ENCODE measurements around the gene CNDP2. TPM values are rescaled to one million over a fixed set of nuclear protein-coding genes. Genes with fewer than 3 reads are reported as not detected.
A peak's percentile ranks its signal among the peaks of the same experiment; 100 is the strongest.
"Not testable (repeated sequence)": the region's sequence is repeated elsewhere in the genome, so short reads cannot be mapped to it uniquely, and the experiment has no call there.

Gene CNDP2
- total RNA-seq, 1 donor from 2014 or later, result 124 TPM

DNA sequence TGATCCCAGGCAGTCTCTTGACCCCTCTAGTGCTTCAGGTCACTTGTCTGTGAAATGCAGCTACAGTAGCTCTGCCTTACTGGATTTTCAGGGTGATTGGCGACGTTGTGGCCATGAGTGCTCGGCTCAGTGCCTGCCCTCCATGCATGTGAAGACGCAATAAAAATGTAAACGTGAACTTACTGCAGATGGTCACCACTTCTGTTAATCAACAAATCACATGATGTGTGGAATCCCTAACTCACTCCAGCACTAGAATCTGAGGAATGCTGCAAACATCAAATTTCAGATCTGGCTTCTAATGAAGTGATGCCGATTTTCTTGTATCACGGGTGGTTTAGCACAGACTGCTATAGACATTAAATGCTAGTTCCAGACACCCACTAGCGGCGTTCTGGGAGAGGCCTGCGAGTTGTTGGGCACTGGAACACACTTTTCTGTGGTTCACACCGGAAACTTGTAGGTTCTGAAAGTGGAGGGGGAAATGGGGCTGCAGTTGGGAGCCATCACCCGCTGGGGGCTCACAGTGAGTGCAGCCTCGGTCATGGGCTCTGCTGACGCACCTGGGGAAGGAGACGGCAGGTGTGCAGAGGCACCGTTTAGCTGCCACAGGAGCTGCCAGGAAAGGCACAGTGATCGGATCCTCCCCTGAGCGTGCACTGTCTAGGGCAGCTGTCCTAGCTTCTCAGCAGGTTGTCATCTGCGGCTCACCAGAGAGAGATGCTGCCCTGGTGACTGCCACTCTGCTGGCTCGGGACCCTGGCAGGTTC is 44.7 kb downstream of the CNDP2 start:
- DNase-seq, result no peak

DNA sequence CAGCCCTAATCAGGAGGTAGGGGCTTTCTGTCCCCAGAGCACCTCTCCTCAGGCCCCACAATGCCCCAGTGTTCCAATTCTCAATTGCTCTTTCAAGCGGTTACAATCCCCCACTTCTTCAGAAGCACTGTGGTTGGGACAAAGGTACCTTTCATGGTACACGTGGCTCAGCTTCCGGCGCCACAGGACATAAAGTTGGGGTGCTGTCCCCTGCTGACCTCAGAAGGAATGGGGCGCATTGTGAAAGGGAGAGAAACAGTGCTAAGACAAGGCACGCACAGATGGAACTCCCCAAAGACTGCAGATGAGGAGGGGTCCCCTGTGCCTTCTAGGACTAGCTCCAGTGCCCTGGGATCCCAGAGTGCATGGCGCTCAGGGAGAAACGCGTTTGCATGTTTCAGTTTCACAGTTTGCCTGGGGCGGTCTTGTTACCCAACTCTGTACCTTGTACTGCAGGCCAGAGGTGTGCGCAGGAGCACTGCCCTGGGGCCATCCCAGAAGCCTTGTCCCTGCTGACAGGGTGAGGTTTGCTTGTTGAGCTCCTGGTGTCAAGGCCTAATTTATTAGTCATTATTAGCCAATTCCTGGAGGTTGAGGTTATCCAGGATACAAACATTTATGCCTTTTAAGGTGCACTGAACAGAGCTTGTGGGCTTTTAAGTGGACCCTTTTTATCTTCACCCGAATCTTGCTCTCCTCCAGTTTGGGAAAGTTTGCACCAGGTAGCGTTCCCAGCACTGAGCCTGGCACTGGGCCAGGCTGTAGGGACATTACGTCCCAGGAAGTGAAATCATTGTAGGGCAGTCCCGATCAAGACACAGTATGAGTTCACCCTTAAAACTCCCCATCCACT is 45.8 kb downstream of the CNDP2 start:
- no peak for DNase-seq

DNA sequence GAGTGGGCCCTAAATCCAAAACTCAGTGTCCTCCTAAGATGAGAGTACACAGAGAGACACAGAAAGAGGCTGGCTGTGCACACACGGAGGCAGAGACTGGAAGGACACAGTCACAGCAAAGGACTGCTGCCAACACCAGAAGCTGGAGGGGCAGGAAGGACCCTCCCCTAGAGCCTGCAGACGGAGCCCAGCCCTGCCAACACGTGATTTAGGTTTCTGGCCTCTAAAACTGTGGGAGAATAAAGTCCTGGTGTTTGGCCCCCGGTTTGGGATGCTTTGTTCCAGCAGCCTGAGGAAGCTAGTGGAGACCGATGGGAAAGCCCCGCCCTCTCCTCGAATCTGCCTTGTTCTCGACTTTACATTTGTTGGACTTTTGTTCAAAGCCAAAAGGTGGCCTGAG is 48.7 kb downstream of the CNDP2 start:
- no peak for DNase-seq

DNA sequence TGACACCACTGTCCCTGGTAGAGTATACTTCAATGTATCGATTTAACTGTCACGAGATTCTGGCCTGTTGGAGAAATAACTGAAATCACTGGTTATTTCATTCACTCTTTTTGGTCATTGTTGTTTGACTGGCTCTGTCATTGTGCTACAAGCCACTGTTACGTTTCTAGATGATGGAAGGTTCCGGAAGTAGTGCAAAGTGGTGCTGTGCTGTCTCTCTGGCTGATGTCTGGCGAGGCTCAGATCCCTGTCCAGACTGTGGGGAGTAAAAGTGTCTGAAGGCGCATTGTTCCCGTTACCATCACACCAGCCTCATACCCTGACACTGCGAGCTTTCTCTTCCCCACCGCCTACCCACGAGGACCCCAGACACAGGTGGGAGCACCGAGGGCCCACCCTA is 49.8 kb downstream of the CNDP2 start:
- DNase-seq, result no peak

DNA sequence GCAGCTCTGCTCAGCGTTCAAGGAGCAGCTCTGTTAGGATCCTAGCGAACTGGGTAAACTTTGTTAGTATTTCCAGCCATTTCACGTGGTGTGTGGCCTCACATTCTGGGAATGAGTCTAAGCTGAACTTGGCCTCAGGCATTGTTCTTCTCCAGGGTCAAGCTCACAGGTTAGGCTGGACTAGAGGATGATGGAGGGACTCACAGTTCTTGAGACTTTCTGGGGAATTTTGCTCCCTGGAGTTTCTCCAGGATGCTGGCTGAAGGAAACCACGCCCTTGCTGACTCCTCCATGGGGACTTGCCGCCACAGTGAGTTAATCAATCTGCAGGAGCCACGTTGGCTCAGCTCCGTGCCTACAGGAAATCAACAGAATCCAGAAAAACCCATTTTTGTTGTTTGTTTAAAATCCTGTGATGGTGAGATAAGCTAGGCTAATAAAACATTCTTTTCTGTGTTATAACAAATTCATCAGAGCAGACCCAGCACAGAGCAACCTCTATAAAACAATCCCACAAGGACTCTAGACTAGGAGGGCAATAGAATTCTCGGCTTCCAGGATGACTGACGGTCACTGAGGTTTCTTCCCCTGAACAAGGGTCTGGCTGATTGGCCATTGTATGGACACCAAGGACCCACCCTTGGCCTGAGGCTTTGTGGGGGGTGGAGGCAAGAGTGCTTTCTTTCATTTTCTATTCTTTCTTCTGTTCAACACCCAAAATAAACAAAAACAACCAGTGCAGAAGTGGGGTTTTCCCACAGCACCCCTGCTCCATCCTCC is 50.8 kb downstream of the CNDP2 start:
- DNase-seq, result peak; percentile 48

DNA sequence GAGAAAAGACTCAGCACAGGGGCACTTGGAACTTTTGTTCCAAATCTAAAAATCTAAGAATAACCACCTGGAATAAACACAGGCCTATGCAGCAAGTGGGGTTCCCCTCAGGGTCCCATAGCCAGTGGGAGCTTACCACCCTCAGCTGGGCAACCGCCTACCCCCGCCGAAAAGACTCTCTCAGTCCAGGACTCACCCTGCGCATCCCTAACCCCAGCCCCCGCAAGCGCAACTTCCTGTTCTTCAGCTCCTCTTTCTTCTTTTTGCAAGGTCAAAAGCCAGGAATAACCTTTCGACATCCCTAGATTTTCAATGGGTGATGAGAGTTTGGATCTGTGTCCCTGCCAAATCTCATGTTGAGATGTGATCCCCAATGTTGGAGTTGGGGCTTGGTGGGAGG is 51.7 kb downstream of the CNDP2 start:
- DNase-seq, result no peak

DNA sequence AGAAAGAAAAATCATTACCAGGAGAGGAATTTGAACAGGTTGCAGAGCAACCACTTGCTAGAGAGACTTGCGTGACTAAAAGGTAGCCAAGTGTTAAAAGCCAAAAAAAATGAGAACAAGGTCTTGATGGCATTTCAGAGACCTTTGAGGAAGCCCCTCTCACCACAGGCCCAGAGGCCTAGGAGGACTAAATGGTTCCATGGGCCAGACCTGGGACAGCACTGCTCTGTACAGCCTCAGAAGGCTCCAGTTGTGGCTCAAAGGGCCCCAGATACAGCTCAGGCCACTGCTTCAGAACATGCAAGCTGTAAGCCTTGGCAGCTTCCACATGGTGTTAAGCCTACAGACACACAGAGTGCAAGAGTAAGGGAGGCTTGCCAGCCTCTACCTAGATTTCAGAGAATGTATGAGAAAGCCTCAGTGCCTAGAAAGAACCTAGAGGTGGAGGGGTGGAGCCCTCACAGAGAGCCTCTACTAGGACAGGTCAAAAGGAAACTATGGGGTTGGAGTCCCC is 53.5 kb downstream of the CNDP2 start:
- DNase-seq, result no peak

DNA sequence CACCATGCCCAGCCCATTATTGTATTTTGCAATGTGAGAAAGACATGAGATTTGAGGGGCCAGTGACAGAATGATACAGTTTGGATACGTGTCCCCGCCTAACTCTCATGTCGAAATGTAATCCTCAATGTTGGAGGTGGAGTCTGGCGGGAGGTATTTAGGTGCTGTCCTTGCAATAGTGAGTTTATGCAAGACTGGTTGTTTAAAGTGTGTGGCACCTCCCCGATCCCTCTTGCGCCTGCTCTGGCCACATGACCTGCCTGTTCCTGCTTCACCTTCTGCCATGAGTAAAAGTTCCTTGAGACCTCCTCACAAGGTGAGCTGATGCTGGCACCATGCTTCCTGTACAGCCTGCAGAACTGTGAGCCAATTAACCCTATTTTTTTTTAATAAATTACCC is 54.7 kb downstream of the CNDP2 start:
- DNase-seq, result no peak

DNA sequence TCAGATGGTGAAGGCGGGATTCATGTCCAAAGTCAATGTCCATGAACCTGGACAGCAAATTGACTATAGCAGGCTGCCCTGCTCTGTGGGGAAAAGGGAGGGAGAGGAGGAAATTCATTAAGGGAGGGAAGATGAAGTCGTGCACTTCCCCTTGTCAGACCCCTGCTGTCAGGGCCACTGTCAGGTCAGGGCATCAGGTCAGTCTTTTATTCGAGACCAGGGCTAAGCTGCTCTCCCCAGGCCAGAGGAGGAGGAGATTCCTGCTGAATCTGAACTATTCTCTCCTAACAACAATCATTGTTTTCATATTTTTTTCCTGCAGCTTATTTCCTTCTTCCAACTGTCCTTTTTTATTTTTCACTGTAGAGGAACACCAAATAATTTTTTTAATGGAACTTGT is 55.3 kb downstream of the CNDP2 start:
- no peak for DNase-seq

DNA sequence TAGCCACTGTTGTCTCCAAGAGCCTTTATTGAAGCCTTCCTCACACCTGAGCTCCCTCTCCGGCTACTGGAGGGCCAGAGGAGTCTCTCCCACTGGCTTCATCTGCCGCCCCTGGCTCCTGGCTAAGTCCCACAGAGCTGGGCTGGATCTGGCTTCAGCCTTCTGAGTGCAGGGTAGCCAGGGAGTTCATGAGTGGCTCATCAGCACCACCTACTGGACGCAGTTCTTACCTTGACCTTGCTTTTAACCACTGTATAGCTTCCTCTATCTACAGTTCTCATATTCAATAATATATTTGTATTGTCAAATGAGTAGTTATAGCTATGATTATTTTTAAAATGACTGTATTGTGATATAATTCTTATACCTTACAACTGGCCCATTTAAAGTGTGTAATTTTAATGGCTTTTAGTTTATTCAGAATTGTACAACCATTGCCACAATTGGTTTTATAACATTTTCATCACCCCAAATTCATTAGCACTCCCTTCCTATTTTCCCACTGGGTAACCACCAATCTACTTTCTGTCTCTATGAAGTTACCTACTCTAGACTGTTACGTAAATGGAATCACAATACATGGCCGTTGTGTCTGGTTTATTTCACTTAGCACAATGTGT is 55.9 kb downstream of the CNDP2 start:
- peak; percentile 92 for DNase-seq

DNA sequence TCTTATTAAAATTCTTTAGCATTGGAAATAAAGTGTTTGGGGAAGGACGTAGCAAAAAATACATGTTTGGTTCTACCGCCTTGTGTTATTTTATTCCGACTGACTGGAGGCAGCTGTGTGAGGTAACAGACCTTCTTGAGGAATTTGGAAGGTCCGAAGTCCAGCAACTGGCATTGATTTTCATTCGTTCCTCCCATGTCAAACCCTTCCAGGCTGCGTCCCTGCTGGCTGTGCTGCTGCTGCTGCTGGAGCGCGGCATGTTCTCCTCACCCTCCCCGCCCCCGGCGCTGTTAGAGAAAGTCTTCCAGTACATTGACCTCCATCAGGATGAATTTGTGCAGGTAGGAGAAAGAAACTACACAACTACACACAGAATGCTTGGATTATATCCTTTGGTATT is 60.0 kb downstream of the CNDP2 start:
- DNase-seq, result no peak

DNA sequence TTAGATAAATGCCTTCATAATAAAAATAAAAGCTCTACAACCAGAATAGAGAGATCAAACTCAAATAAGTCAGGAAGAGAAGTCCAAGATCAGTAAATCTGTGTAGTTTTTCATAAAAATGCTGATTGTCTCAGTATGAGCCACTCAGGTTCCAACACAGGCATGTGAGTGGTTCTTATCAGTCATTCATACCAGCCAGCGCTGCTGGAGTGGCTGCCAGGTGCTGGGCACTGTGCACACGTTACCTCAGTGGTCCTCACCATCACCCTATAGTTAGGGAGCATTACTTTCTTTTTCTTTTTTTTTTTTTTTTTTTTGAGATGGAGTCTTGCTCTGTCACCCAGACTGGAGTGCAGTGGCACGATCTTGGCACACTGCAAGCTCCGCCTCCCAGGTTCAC is 61.9 kb downstream of the CNDP2 start:
- DNase-seq, result no peak

DNA sequence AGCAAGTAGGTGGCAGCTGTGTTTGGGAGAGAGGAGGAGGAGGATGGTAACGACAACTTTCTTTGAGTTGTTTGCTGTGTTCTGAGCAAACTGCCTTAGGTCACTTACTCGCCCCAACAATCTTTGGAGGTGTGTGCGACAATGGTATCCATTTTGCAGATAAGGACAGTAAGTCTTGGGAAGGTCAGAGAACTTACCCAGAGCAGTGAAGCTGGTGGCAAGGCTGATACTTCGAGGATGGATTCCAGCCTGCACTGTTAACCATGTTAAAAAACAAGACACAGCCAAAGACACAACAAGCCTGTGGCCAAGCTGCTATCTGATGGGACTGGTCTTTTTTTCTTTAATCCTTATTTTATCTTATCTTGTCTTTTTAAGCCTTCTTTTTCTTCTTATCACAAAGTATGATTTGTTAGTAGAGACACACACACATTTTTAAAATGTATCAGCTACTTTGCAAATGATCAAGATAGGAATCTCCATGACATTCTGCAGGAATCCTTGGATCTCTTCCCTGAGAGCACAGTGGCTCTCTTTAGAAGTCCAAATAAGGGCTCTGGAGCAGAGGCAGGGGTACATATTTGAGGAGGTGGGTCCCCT is 66.1 kb downstream of the CNDP2 start:
- no peak for DNase-seq

DNA sequence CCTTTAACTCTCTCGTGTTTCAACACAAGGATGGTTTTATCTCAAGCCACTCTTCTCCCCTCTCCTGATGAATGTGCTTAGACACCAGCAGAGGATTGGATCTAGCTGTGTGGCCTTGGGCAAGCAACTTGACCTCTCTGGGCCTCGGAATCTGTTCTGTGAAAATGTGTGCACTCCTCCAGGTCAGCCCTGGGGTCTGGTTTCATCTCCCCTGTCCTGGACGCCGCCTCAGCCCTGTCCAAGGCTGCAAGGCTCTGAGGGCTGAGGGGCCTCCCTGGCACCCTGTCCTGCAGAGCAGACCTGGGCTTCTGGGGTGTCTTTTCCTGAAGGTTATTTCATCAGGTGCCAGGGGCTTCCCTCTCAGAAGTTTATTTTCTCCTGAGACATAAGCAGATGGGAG is 66.6 kb downstream of the CNDP2 start:
- no peak for DNase-seq

DNA sequence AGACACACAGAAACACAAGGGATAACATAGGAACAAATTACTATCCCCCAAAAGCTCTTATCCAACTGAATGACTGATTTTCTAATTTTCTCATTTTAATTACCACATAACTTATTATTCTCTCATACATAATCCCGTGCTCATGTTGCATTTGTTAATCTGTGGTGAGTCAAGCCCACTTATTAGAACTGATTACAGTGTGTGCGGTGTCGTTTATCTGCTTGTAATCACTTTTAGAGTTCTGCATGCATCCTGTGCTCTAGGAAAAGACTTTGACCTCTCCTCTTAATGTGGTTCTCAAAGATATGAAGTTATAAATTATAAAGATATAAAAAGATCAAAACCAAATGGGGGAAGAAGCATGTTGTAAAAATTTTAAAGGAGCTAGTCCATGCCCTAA is 67.8 kb downstream of the CNDP2 start:
- DNase-seq, result no peak

DNA sequence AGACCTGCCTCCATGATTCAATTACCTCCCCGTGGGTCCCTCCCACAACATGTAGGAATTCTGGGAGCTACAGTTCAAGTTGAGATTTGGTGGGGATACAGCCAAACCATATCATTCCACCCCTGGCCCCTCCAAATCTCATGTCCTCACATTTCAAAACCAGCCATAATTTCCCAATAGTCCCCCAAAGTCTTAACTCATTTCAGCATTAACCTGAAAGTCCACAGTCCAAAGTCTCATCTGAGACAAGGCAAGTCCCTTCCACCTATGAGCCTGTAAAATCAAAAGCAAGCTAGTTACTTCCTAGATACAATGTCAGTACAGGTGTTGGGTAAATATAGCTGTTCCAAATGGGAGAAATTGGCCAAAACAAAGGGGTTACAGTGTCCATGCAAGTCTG is 69.0 kb downstream of the CNDP2 start:
- DNase-seq, result not testable (repeated sequence)

DNA sequence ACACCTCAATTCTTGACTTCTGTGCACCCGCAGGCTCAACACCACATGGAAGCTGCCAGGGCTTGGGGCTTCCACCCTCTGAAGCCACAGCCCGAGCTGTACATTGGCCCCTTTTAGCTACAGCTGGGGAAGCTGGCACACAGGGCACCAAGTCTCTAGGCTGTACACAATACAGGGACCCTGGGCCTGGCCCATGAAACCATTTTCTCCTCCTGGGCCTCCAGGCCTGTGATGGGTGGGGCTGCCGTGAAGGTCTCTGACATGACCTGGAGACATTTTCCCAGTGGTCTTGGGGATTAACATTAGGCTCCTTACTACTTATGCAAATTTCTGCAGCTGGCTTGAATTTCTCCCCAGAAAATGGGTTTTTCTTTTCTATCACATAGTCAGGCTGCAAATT is 69.8 kb downstream of the CNDP2 start:
- DNase-seq, result not testable (repeated sequence)

DNA sequence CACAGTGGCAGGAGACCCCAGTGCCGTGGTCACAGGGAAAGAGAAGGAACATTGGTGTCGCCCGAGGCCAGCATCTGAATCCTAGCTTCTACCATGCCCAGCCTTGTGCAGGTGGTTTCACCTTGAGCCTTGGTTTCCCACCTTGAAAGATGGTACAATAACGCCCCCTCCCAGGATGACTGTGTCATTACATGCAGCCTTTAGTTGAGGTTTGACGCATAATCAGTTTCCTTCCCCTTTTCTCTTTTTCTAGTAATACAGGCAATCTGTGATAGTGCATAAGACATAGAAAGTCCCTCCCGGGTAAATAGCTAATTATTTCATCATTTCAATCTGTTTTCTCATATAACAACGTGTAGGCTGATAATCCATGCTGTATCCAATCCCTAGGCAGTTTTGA is 71.7 kb downstream of the CNDP2 start:
- no peak for DNase-seq

DNA sequence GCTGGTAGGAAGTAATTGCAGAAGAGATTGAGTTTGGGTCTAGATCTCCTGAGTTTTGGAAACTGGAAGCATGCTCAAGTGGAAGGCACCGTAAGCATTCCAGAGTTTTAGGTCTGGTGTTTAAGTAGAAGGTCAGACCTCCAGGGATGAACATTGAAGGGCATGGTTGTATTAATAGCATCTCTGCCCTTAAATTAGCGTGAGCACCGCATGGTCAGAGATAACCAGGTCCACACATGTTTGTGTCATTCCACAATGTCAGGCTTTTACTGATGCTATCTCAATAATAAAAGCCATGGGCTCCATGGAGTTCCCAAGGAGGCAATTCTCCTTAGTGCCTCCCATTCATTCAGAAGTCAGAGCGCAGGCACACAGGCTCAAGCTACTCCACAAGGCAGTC is 73.2 kb downstream of the CNDP2 start:
- DNase-seq, result no peak

DNA sequence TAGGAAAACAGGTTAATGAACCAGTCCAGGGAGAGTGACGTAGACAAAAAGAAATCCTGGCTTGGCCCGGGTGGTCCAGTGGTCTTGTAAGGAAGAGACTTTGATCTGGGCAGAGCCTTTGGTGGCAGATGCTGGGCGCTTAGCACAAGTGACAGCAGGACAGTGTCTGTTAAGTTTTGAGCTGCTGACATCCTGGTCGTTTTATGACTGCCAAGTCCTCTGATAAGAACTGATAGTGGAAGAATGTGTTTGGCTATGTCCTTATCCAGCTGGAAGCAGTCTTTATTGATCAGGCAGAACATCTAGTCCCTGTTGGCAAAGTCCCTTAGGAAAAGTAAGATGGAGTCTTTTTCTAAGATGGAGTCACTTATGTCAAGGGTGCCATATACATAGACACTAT is 74.1 kb downstream of the CNDP2 start:
- no peak for DNase-seq

DNA sequence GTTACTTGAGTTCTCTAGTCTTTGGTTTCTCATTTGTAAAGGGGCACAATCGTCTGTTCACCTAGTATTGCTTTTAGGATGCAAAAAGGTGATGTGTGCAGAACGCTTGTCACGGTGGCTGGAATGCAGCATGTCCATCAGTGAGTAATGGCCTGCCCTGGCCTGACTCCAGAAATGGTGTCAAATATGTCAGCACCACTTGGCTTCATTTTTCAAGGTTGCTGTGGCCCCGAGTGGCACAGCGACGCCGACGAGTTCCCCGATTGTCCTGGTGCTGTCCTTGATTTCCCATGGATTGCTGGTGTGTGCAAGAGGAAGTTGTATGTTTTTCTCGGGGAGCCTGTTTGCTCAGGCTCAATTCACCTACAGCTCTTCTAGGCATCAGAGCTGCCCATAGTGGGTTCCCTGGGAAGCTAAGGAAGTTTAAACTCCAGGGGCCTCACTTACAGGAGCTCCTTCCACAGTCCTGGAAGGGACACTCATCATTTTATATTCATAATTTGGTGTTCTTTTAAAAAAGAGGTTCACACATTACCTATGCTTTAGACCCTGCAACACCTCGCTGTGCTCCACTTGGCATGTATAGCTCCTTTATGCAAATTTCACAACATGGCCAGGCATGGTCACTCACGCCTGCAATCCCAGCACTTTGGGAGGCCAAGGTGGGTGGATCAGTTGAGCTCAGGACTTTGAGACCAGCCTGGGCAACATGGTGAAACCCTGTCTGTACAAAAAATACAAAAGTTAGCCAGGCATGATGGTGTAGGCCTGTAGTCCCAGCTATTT is 75.9 kb downstream of the CNDP2 start:
- no peak for DNase-seq

Measured in dermis blood vessel endothelial cell (primary cell).